ENCODE measurements around the gene CUL1.

The CUL1 gene

GRCh38 chr7:148800677-148801076, 102.0 kb downstream of the CUL1 start:
- POLR2A ChIA-PET (ENCODE audit: low non-redundant PET) = no interaction called here
- CTCF ChIA-PET = interaction anchor here (0.5 kb wide), 1 partner anchor 622 kb away, joined by 4 read pairs; no protein-coding TSS in a partner anchor

GRCh38 chr7:148802101-148802493, 103.4 kb downstream of the CUL1 start:
- POLR2A ChIA-PET (ENCODE audit: low non-redundant PET) = no interaction called here

More at GRCh38 chr7:148800677-148801076, 102.0 kb downstream of the CUL1 start:
- TF ChIP-seq CTCF (conservative IDR thresholded peaks at IDR 0.05; ENCODE audit: low read depth) = no peak
- no peak for DNase-seq (ENCODE audit: low spot score)
- H3K27ac ChIP-seq = no peak overlapping the region

GRCh38 chr7:148803094-148803493, 104.4 kb downstream of the CUL1 start:
- peak overlapping the region; percentile 14 for H3K27ac ChIP-seq
- CTCF ChIA-PET = no interaction called here
- TF ChIP-seq CTCF (conservative IDR thresholded peaks at IDR 0.05; ENCODE audit: low read depth) = no peak
- POLR2A ChIA-PET (ENCODE audit: low non-redundant PET) = no interaction called here
- DNase-seq (ENCODE audit: low spot score) = no peak

More at GRCh38 chr7:148802101-148802493, 103.4 kb downstream of the CUL1 start:
- H3K27ac ChIP-seq = no peak overlapping the region
- DNase-seq (ENCODE audit: low spot score) = no peak
- CTCF ChIA-PET = no interaction called here
- TF ChIP-seq CTCF (conservative IDR thresholded peaks at IDR 0.05; ENCODE audit: low read depth) = no peak

- no peak overlapping the region for H3K27ac ChIP-seq
- DNase-seq (ENCODE audit: low spot score) = no peak
- ChIA-PET POLR2A (ENCODE audit: low non-redundant PET) (no interaction called here), CTCF (no interaction called here)
- TF ChIP-seq CTCF (conservative IDR thresholded peaks at IDR 0.05; ENCODE audit: low read depth) = no peak
These were observed 105.9 kb downstream of the CUL1 start for GRCh38 chr7:148804343-148805235.

- ChIA-PET CTCF (no interaction called here), POLR2A (ENCODE audit: low non-redundant PET) (no interaction called here)
- no peak for TF ChIP-seq CTCF (conservative IDR thresholded peaks at IDR 0.05; ENCODE audit: low read depth)
- 0 out of 2 replicates have a peak overlapping the region, but pooled peaks have one; percentile 10 for H3K27ac ChIP-seq
- no peak for DNase-seq (ENCODE audit: low spot score)
These were observed 107.5 kb downstream of the CUL1 start for GRCh38 chr7:148806187-148806586.

GRCh38 chr7:148807436-148807835, 108.7 kb downstream of the CUL1 start:
- ChIA-PET CTCF (no interaction called here), POLR2A (ENCODE audit: low non-redundant PET) (no interaction called here)
- no peak for DNase-seq (ENCODE audit: low spot score)
- no peak for TF ChIP-seq CTCF (conservative IDR thresholded peaks at IDR 0.05; ENCODE audit: low read depth)
- H3K27ac ChIP-seq = no peak overlapping the region
